ENCODE results near the gene AMPH. TPM values are rescaled to one million over a fixed set of nuclear protein-coding genes. Genes with fewer than 3 reads are reported as not detected.
A peak's percentile ranks its signal among the peaks of the same experiment; 100 is the strongest.

AMPH gene
- total and polyA plus RNA-seq, 2 of the 4 experiments (the other 2 are of a cell fraction): 3.9 to 4.8 TPM

DNA sequence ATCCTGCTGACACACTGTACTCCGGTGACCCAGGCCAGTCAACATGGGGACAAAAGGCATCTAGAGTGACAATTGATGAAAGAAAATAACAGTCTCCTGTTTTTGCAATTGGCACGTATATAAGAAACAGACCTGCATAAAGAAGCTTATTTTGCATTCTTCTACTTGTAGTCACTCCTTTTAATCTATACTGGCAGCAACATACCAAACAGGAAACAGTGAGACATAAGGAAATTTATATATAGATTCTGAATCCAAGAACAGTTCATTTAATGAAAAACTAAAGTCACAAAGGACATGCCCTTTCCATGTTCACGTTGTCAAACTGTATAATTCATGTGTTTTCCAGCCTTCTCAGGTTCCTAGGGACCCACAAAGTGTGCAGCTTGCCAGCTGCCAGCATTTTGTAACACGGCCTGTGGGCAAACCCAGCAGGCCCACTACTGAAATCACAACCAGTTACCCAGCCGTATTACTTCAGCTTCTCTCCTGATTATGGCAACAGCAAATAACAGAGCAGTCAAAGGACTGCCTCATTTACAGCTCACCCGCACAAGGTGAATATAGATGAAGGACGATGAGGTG lies 72.3 kb downstream of the AMPH start:
- Histone ChIP-seq H2AFZ (replicated peaks; ENCODE audit: low read length, poor library complexity) (no peak overlapping the region), H3K9me3 (ENCODE audit: control insufficient read depth, insufficient read depth, low read length) (no peaks in the 10 kb centered on the region), H2BK20ac (ENCODE audit: low read depth, low read length) (no peak overlapping the region), H3K4ac (ENCODE audit: low read depth, low read length) (no peak overlapping the region), H2BK120ac (ENCODE audit: low read depth, low read length) (no peak overlapping the region), H3K56ac (ENCODE audit: extremely low read depth, insufficient read depth, low read length) (no peak overlapping the region), H2AK9ac (replicated peaks; ENCODE audit: low read depth, low read length, poor library complexity) (no peak overlapping the region), H3K9ac (ENCODE audit: low read depth, low read length) (no peak overlapping the region), H2BK5ac (ENCODE audit: low read depth, low read length, poor library complexity, severe bottlenecking) (no peak overlapping the region), H4K91ac (ENCODE audit: insufficient read depth, low read depth, low read length) (no peak overlapping the region), H2AK5ac (ENCODE audit: low read depth, low read length) (no peak overlapping the region), H3K4me3 (ENCODE audit: insufficient read depth, low read depth, low read length) (no peak overlapping the region), H3K36me3 (ENCODE audit: control insufficient read depth, insufficient read depth, low read length) (no peaks in the 10 kb centered on the region), H3K4me1 (ENCODE audit: control insufficient read depth, insufficient read depth, low read length) (peaks cover 7% of the 10 kb centered on the region; the same call in 1 of the 2 replicates), H3K27ac (ENCODE audit: insufficient read depth, low read length) (no peak overlapping the region), H2BK15ac (ENCODE audit: low read depth, low read length) (no peak overlapping the region), H3K4me2 (ENCODE audit: low read depth, low read length) (no peak overlapping the region), H3K14ac (replicated peaks; ENCODE audit: low read depth, low read length) (no peak overlapping the region), H4K5ac (ENCODE audit: low read depth, low read length) (no peak overlapping the region), H3K9me1 (ENCODE audit: insufficient read depth, low read length) (no peaks in the 10 kb centered on the region), H3K18ac (ENCODE audit: low read depth, low read length) (no peak overlapping the region), H3K27me3 (ENCODE audit: control insufficient read depth, insufficient read depth, low read length) (no peaks in the 10 kb centered on the region), H3K79me1 (ENCODE audit: low read depth in 1 of 2, low read length in 2 of 2) (no peaks in the 10 kb centered on the region; a peak in 1 of 4 replicates), H4K20me1 (ENCODE audit: insufficient read depth, low read length) (no peaks in the 10 kb centered on the region), H3K23ac (ENCODE audit: low read depth, low read length) (no peak overlapping the region), H4K8ac (ENCODE audit: low read depth in 2 of 2, low read length in 2 of 2) (no peak overlapping the region)
- no peak for TF ChIP-seq MAFK (IDR thresholded peaks at IDR 0.05; ENCODE audit: low read depth, low read length)
- no peak for TF ChIP-seq MXI1 (IDR thresholded peaks at IDR 0.05; ENCODE audit: borderline replicate concordance, low read depth, low read length)
- no peak for TF ChIP-seq SMC3 (IDR thresholded peaks at IDR 0.05; ENCODE audit: low read depth, low read length)
- TF ChIP-seq, protein P1, sequence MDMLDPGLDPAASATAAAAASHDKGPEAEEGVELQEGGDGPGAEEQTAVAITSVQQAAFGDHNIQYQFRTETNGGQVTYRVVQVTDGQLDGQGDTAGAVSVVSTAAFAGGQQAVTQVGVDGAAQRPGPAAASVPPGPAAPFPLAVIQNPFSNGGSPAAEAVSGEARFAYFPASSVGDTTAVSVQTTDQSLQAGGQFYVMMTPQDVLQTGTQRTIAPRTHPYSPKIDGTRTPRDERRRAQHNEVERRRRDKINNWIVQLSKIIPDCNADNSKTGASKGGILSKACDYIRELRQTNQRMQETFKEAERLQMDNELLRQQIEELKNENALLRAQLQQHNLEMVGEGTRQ (IDR thresholded peaks at IDR 0.05; ENCODE audit: low read depth, low read length): no peak
- TF ChIP-seq CEBPB (IDR thresholded peaks at IDR 0.05; ENCODE audit: low read depth, low read length): no peak
- DNase-seq (peak; percentile 4), ATAC-seq (ENCODE audit: low read depth) (no peak; the same call in none of the 2 replicates)
- CTCF ChIA-PET: no interaction called here
- 20% methylated on average over 1 of the region's 7 CpGs; no CpG with 5 or more reads in 1 of the 2 experiments for WGBS, 2 experiments (ENCODE audit: extremely low coverage in 2 of 2, insufficient read length in 1 of 2)
- POLR2A ChIA-PET (ENCODE audit: unreplicated experiment): no interaction called here
- intact Hi-C loops (cut with micrococcal nuclease): no loop called here
- dilution Hi-C loops (cut with HindIII; ENCODE audit: low sequenced_read_pairs, unreplicated experiment): no loop called here
- BruUV-seq (replicated peaks): no TSS peak
- in situ Hi-C loops (cut with MboI; ENCODE audit: low sequenced_read_pairs): no loop called here
